Measurements from ENCODE around the gene ZC3HAV1. TPM values are rescaled to one million over a fixed set of nuclear protein-coding genes. Genes with fewer than 3 reads are reported as not detected.

Gene ZC3HAV1
- total and polyA plus RNA-seq, 9 of the 15 experiments (the other 6 are each of a cell fraction or from before 2014, with no cell fraction given), result 11.9 to 40.5 (median 23.9) TPM

- TF ChIP-seq FOXP4 (CRISPR knock-in tag; IDR thresholded peaks at IDR 0.05; ENCODE audit: borderline replicate concordance) (no peak), NR2C2 (CRISPR knock-in tag; IDR thresholded peaks at IDR 0.05) (no peak), NR2C2 (tag; IDR thresholded peaks at IDR 0.05) (peak; percentile 17; the same call in 1 of the 2 replicates), RAD51 (IDR thresholded peaks at IDR 0.05; ENCODE audit: borderline replicate concordance, low read depth) (peak; percentile 31; the same call in 1 of the 2 replicates), DIDO1 (tag; IDR thresholded peaks at IDR 0.05; ENCODE audit: low read depth) (peak; percentile 90), ZBTB33 (CRISPR knock-in tag; IDR thresholded peaks at IDR 0.05) (no peak), SOX6 (IDR thresholded peaks at IDR 0.05) (no peak; the same call in 1 of the 2 replicates), ID3 (CRISPR knock-in tag; IDR thresholded peaks at IDR 0.05) (no peak), ID3 (tag; IDR thresholded peaks at IDR 0.05) (no peak), POLR2AphosphoS5 (IDR thresholded peaks at IDR 0.05; ENCODE audit: control insufficient read depth, insufficient read depth, low read depth, low read length) (no peak), SFPQ (IDR thresholded peaks at IDR 0.05; ENCODE audit: low read depth, low read length) (no peak), HINFP (tag; conservative IDR thresholded peaks at IDR 0.05; ENCODE audit: low read depth) (peak; percentile 91), PHF21A (IDR thresholded peaks at IDR 0.05; ENCODE audit: borderline replicate concordance, low read depth) (0 out of 2 replicates have a peak, but pooled peaks have one; percentile 12), MYC (IDR thresholded peaks at IDR 0.05; ENCODE audit: low read depth, low read length) (no peak), MYC (CRISPR knock-in tag; IDR thresholded peaks at IDR 0.05; ENCODE audit: borderline replicate concordance, low read depth) (no peak), NCOA4 (IDR thresholded peaks at IDR 0.05; ENCODE audit: partially characterized antibody) (peak; percentile 85)
- TF ChIP-seq, protein P1, sequence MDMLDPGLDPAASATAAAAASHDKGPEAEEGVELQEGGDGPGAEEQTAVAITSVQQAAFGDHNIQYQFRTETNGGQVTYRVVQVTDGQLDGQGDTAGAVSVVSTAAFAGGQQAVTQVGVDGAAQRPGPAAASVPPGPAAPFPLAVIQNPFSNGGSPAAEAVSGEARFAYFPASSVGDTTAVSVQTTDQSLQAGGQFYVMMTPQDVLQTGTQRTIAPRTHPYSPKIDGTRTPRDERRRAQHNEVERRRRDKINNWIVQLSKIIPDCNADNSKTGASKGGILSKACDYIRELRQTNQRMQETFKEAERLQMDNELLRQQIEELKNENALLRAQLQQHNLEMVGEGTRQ (CRISPR knock-in tag; IDR thresholded peaks at IDR 0.05), result no peak
These were observed 2.3 kb upstream of the ZC3HAV1 start (continued) for GRCh38 chr7:139111811-139112301.

Data from K562 (cell line).